Measurements from ENCODE around the gene PPP1R9A.

Gene PPP1R9A

GRCh38 chr7:95334447-95334846, 427.1 kb downstream of the PPP1R9A start:
- H3K4me3 ChIP-seq, result no peak overlapping the region
- H3K27ac ChIP-seq, result no peak overlapping the region
- DNase-seq (ENCODE audit: low spot score), result no peak
- TF ChIP-seq, protein P1, sequence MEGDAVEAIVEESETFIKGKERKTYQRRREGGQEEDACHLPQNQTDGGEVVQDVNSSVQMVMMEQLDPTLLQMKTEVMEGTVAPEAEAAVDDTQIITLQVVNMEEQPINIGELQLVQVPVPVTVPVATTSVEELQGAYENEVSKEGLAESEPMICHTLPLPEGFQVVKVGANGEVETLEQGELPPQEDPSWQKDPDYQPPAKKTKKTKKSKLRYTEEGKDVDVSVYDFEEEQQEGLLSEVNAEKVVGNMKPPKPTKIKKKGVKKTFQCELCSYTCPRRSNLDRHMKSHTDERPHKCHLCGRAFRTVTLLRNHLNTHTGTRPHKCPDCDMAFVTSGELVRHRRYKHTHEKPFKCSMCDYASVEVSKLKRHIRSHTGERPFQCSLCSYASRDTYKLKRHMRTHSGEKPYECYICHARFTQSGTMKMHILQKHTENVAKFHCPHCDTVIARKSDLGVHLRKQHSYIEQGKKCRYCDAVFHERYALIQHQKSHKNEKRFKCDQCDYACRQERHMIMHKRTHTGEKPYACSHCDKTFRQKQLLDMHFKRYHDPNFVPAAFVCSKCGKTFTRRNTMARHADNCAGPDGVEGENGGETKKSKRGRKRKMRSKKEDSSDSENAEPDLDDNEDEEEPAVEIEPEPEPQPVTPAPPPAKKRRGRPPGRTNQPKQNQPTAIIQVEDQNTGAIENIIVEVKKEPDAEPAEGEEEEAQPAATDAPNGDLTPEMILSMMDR (IDR thresholded peaks at IDR 0.05), result no peak

- DNase-seq (ENCODE audit: low spot score), result no peak
- TF ChIP-seq, protein P1 (IDR thresholded peaks at IDR 0.05), result no peak
- Histone ChIP-seq H3K4me3 (no peak overlapping the region), H3K27ac (no peak overlapping the region)
Measured at GRCh38 chr7:95335093-95335492, 427.7 kb downstream of the PPP1R9A start.

DNA sequence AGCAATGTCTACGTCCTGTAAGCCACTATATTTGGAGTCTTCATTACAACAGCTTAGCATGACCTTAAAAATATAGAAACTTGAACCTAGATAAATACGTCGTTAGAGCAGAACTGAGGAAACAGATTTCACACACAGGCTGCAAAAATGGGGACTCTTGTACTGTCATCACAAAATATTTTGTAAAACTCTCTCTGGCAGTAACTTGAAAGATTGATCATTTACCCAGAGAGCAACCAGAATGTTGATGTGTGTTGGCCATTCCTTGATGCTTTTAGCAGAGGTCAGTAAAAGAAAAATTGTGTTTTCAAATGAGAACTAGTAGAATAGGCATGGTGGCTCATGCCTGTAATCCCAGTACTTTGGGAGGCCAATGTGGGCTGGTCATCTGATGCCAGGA, 431.4 kb downstream of the PPP1R9A start:
- TF ChIP-seq, protein P1 (IDR thresholded peaks at IDR 0.05), result no peak
- no peak overlapping the region for H3K4me3 ChIP-seq
- no peak overlapping the region for H3K27ac ChIP-seq
- DNase-seq (ENCODE audit: low spot score), result no peak

GRCh38 chr7:95340491-95340890, 433.1 kb downstream of the PPP1R9A start:
- H3K27ac ChIP-seq, result no peak overlapping the region
- TF ChIP-seq, protein P1 (IDR thresholded peaks at IDR 0.05), result no peak
- H3K4me3 ChIP-seq, result no peak overlapping the region
- no peak for DNase-seq (ENCODE audit: low spot score)

DNA sequence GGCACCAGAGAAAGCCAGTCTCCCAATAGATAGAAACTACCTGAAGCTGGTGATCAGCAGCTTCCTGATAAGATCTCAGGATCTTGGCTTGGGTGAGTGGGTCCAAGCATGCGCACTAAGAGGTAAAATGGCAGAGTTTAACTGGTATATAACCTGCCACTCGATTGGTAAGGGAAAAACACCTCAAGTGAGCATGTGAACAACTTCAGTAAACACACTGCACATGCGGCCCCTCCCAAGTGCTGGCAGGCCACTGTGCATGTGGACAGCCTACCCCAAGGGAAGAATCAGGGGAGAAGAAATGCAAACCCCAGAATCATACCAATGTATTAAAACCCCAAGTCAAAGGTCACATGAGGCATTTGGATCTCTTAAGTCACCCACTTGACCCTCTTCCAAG, 434.6 kb downstream of the PPP1R9A start:
- no peak overlapping the region for H3K4me3 ChIP-seq
- no peak overlapping the region for H3K27ac ChIP-seq
- TF ChIP-seq, protein P1 (IDR thresholded peaks at IDR 0.05), result no peak
- DNase-seq (ENCODE audit: low spot score), result no peak

DNA sequence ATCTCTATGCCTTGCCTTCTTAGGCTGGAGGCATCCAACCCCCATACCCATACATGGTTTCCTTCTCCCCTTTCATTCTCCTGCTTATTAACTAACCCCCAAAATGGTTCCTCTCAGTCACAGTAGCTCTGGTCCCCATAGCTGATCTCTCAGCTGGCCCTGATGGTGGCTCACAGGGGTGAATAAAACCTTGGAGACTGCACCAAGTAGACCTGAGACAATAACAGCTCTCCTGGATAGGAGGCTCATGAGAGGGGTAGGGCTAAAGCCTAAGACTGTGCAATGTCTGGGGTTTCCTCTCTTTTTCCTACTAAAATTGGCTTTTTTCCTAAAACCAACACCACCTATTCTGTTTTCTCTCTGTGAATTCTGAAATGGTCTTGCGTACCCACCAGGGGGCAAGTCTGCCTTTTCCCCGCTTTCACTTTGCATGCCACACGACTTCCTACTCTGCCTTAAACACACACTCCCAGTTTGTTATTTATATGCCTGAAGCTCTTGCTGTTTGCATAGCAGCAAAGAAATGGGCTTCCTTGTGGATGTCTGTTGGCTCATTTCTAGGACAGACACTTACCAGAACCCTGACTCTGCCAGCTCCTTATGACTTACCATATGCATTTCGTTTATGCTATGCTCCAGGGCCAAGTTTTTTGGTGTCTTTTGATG, 435.4 kb downstream of the PPP1R9A start:
- TF ChIP-seq, protein P1 (IDR thresholded peaks at IDR 0.05), result no peak
- Histone ChIP-seq H3K27ac (no peak overlapping the region), H3K4me3 (no peak overlapping the region)
- no peak for DNase-seq (ENCODE audit: low spot score)

Measured in coronary artery (tissue), 2 donors.